ENCODE results near the gene FYB1. TPM values are rescaled to one million over a fixed set of nuclear protein-coding genes. Genes with fewer than 3 reads are reported as not detected.

The FYB1 gene, protein sequence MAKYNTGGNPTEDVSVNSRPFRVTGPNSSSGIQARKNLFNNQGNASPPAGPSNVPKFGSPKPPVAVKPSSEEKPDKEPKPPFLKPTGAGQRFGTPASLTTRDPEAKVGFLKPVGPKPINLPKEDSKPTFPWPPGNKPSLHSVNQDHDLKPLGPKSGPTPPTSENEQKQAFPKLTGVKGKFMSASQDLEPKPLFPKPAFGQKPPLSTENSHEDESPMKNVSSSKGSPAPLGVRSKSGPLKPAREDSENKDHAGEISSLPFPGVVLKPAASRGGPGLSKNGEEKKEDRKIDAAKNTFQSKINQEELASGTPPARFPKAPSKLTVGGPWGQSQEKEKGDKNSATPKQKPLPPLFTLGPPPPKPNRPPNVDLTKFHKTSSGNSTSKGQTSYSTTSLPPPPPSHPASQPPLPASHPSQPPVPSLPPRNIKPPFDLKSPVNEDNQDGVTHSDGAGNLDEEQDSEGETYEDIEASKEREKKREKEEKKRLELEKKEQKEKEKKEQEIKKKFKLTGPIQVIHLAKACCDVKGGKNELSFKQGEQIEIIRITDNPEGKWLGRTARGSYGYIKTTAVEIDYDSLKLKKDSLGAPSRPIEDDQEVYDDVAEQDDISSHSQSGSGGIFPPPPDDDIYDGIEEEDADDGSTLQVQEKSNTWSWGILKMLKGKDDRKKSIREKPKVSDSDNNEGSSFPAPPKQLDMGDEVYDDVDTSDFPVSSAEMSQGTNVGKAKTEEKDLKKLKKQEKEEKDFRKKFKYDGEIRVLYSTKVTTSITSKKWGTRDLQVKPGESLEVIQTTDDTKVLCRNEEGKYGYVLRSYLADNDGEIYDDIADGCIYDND
- not detected in 2 replicates for total RNA-seq
- long read RNA-seq = 0 reads

DNA sequence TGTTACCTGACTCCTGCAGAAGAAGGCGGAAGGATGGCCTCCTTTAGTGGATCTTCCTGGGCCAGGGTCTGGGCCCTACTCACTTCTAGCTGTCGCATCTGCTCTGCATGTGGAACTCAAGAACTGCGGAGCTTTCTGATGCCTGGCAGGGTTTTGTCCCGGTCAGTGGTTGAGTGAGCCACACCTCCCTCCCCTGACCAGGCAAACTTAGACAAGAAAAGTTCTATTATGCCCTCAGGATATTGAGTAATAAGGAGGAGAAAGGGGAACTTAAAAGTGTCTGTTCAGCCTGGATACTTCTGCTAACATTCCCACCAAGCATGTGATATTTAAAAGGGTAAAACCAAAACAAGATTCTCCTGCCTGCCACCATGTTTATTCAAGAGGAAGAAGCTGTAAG is at the start of gene FYB1:
FYB1 (minus strand) TSS at position 127 of the 400 bp plus-strand sequence. CDS start 16,603 bp downstream, outside the sequence.
- Mint-ChIP-seq H3K4me3 (ENCODE audit: low read depth) (no peak within 1 kb of the TSS), H3K9me3 (ENCODE audit: low read depth) (no peaks in the 10 kb centered on the region), H3K27me3 (no peaks in the 10 kb centered on the region), H3K27ac (no peak within 1 kb of the TSS), H3K36me3 (ENCODE audit: insufficient read depth) (no peaks in the 10 kb centered on the region), H3K4me1 (ENCODE audit: low read depth) (peaks cover 22% of the 10 kb centered on the region)
- no peak for DNase-seq (ENCODE audit: low spot score, unreplicated experiment)
- TF ChIP-seq, protein P1, sequence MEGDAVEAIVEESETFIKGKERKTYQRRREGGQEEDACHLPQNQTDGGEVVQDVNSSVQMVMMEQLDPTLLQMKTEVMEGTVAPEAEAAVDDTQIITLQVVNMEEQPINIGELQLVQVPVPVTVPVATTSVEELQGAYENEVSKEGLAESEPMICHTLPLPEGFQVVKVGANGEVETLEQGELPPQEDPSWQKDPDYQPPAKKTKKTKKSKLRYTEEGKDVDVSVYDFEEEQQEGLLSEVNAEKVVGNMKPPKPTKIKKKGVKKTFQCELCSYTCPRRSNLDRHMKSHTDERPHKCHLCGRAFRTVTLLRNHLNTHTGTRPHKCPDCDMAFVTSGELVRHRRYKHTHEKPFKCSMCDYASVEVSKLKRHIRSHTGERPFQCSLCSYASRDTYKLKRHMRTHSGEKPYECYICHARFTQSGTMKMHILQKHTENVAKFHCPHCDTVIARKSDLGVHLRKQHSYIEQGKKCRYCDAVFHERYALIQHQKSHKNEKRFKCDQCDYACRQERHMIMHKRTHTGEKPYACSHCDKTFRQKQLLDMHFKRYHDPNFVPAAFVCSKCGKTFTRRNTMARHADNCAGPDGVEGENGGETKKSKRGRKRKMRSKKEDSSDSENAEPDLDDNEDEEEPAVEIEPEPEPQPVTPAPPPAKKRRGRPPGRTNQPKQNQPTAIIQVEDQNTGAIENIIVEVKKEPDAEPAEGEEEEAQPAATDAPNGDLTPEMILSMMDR (IDR thresholded peaks at IDR 0.05; ENCODE audit: unreplicated experiment) = no peak

DNA sequence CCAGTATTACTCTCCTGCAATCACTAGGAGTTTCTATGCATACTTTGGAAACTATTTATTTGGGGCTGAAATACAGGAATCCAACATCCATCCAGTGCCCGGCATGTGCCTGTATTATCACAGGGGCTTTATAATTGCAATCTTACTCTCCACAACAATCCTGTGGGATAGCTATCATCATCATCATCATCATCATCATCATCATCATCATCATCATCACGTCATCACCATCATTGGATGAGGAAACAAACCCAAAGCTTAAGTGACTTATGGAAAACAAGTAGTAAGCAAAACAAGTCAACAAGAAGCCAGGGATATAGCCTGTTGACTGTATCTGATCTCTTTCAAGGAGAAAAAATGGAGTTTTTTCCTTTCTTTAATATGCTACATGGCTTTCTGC is 47.8 kb upstream of the FYB1 start:
- no peak overlapping the region for H3K27ac Mint-ChIP-seq
- TF ChIP-seq, protein P1 (IDR thresholded peaks at IDR 0.05; ENCODE audit: unreplicated experiment) = no peak

DNA sequence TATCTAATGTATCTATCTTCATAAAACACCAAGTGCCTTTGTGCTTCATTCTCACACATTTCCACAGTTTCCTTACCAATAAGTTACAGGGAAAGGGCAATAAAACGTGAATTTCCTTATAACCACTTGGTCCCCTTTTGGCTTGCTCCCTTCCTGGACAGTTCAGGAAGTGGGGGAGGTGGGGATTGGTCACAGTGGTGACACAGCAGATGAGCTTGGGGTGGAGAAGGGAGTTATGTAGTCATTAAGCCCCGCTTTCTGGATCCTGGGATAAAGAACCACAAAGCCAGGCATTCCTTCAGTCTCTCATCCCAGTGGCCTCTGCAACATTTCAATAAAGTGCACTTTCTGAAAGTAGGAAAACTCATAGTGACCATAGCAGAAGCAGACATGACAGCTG is 47.1 kb upstream of the FYB1 start:
- H3K4me3 Mint-ChIP-seq (ENCODE audit: low read depth) = no peak overlapping the region
- no peaks in the 10 kb centered on the region for H3K36me3 Mint-ChIP-seq (ENCODE audit: insufficient read depth)
- H3K9me3 Mint-ChIP-seq (ENCODE audit: low read depth) = no peaks in the 10 kb centered on the region
- no peak overlapping the region for H3K27ac Mint-ChIP-seq
- TF ChIP-seq, protein P1 (IDR thresholded peaks at IDR 0.05; ENCODE audit: unreplicated experiment) = no peak
- H3K4me1 Mint-ChIP-seq (ENCODE audit: low read depth) = no peaks in the 10 kb centered on the region
- H3K27me3 Mint-ChIP-seq = no peaks in the 10 kb centered on the region
- no peak for DNase-seq (ENCODE audit: low spot score, unreplicated experiment)

More for the DNA sequence above, 47.8 kb upstream of the FYB1 start:
- H3K9me3 Mint-ChIP-seq (ENCODE audit: low read depth) = no peaks in the 10 kb centered on the region
- H3K4me1 Mint-ChIP-seq (ENCODE audit: low read depth) = no peaks in the 10 kb centered on the region
- H3K27me3 Mint-ChIP-seq = no peaks in the 10 kb centered on the region
- DNase-seq (ENCODE audit: low spot score, unreplicated experiment) = no peak
- H3K4me3 Mint-ChIP-seq (ENCODE audit: low read depth) = no peak overlapping the region
- no peaks in the 10 kb centered on the region for H3K36me3 Mint-ChIP-seq (ENCODE audit: insufficient read depth)

DNA sequence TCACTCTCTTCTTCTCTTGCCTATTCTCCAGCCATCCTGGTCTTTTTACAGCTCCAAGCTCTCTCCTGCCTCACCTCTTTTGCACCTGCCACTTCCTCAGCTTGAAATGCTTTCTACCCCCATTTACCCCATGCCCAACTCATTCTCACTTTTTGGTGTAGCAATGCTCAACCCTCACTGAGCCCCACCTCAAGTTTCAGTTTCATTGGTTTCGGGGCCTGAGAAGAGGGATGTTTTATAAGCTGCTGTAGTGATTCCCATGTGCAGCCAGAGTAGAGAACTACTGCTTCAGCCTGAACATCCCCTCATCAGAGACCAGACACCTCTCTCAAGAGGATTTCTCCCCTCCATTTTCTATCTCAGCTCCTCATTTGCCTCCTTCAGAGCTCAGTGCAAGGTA is 45.2 kb upstream of the FYB1 start:
- no peak overlapping the region for H3K4me3 Mint-ChIP-seq (ENCODE audit: low read depth)
- H3K27ac Mint-ChIP-seq = no peak overlapping the region
- no peaks in the 10 kb centered on the region for H3K9me3 Mint-ChIP-seq (ENCODE audit: low read depth)
- no peak for DNase-seq (ENCODE audit: low spot score, unreplicated experiment)
- TF ChIP-seq, protein P1 (IDR thresholded peaks at IDR 0.05; ENCODE audit: unreplicated experiment) = no peak
- H3K36me3 Mint-ChIP-seq (ENCODE audit: insufficient read depth) = no peaks in the 10 kb centered on the region
- no peaks in the 10 kb centered on the region for H3K4me1 Mint-ChIP-seq (ENCODE audit: low read depth)
- no peaks in the 10 kb centered on the region for H3K27me3 Mint-ChIP-seq

DNA sequence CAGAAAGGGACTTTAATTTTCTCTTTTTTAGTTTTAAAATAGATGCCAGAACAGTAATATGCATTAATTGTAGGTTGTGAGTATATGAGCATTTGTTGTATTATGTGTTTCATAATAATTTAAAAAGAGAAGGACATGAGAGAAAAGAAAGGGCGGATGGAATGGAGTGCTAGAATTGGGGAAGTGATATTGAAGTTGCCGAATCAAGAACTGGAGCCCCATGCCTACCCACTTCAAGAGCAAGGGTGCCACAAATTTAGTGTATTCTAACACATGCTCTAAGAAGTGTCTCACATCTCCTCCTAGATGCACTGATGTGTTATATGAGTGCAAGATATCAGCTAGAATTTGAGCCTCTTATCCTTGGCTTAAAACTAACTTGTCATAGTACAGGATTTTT is 43.6 kb upstream of the FYB1 start:
- no peak overlapping the region for H3K4me3 Mint-ChIP-seq (ENCODE audit: low read depth)
- TF ChIP-seq, protein P1 (IDR thresholded peaks at IDR 0.05; ENCODE audit: unreplicated experiment) = no peak
- no peaks in the 10 kb centered on the region for H3K9me3 Mint-ChIP-seq (ENCODE audit: low read depth)
- no peaks in the 10 kb centered on the region for H3K27me3 Mint-ChIP-seq
- no peaks in the 10 kb centered on the region for H3K36me3 Mint-ChIP-seq (ENCODE audit: insufficient read depth)
- DNase-seq (ENCODE audit: low spot score, unreplicated experiment) = no peak
- no peak overlapping the region for H3K27ac Mint-ChIP-seq
- peaks cover 1% of the 10 kb centered on the region for H3K4me1 Mint-ChIP-seq (ENCODE audit: low read depth)
